Vagina (tissue), 2 donors: ENCODE data around the gene MRPL54.

Source experiments
- POLR2AphosphoS5 ChIP-seq, 2 donors: sonication (generic); formaldehyde crosslinking; IDR thresholded peaks; one replicate each; pipeline ENCODE4 v1.9.0; 2017; ENCODE audit warnings: antibody characterized with exemption in 2 of 2, mild to moderate bottlenecking in 2 of 2, low read depth in 1 of 2; ENCODE audit not compliant: insufficient read depth in 1 of 2
- TF ChIP-seq, protein P1 (sequence below), 3 experiments: fragments of 450-650 bp in 2 of 3; fragments of 200-600 bp in 1 of 3; sonication (generic) in 1 of 3; IDR thresholded peaks; one replicate each; pipeline ENCODE4 v1.5.1; 2017 to 2019; ENCODE audit warnings: antibody characterized with exemption in 3 of 3, mild to moderate bottlenecking in 2 of 3, moderate library complexity in 2 of 3

DNA sequence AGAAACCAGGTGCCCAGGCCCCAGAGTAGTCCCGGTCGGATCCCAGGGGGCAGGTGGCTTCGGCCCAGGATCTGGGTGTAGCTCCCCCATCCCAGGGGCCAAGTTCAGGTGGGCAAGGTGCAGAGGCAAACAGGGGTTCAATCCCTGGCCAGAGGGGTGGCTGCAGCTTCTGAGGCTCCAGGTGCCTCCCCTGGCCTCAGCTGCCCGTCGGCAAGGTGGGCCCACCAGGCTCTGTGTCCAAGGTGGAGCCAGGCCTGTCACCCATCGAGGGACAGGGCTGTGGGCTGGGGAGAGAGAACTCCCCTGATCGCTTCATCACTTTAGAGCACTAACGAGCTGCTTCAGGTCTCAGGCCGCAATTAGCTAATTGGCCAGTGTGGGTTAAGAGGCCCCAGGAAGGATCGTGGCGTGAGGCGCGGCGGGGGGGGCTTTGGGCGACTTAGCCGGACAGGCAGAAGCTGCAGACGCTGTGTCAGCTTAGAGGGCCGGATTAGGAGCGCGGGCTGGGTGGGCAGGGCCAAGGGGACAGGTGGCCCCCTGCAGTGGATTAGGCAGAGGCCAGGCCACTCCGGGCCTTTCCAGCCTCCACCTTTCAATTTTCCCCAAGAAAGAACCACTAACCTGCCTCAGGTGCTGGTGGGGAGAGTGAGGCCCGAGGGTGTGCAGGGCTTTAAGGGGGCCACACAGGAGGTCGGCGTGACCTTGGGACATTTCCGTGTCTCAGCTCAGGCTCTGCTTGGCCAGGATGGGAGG is 12.3 kb downstream of the MRPL54 start:
- TF ChIP-seq, protein P1, sequence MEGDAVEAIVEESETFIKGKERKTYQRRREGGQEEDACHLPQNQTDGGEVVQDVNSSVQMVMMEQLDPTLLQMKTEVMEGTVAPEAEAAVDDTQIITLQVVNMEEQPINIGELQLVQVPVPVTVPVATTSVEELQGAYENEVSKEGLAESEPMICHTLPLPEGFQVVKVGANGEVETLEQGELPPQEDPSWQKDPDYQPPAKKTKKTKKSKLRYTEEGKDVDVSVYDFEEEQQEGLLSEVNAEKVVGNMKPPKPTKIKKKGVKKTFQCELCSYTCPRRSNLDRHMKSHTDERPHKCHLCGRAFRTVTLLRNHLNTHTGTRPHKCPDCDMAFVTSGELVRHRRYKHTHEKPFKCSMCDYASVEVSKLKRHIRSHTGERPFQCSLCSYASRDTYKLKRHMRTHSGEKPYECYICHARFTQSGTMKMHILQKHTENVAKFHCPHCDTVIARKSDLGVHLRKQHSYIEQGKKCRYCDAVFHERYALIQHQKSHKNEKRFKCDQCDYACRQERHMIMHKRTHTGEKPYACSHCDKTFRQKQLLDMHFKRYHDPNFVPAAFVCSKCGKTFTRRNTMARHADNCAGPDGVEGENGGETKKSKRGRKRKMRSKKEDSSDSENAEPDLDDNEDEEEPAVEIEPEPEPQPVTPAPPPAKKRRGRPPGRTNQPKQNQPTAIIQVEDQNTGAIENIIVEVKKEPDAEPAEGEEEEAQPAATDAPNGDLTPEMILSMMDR (IDR thresholded peaks at IDR 0.05): no peak
- no peak for TF ChIP-seq POLR2AphosphoS5 (IDR thresholded peaks at IDR 0.05; ENCODE audit: insufficient read depth in 1 of 2, low read depth in 1 of 2)
